Epithelial cell of proximal tubule (primary cell): ENCODE data around the gene PDE4A. TPM values are rescaled to one million over a fixed set of nuclear protein-coding genes. Genes with fewer than 3 reads are reported as not detected.

Experiments used
- DNase-seq: peaks from one replicate; pipeline ENCODE4 v3.0.0-alpha.2; 2011; ENCODE audit warnings: low read depth
- H3K4me3 ChIP-seq: 2 replicates; pipeline ENCODE4 v1.5.1; 2011; ENCODE audit warnings: low read depth, mild to moderate bottlenecking, low read length
- total RNA-seq: library from RNA; depleted of rRNA; stranded (reverse); fragments of >200 nt; gene quantifications from 2 replicates; pipeline ENCODE4 v1.2.3, GENCODE V29; 2015
- TF ChIP-seq, protein P1 (sequence below): conservative IDR thresholded peaks from 2 replicates; pipeline ENCODE4 v1.5.1; 2012; ENCODE audit warnings: low read depth, mild to moderate bottlenecking, low read length

PDE4A gene
- total RNA-seq, 1 donor from 2014 or later = 0.40 TPM

DNA sequence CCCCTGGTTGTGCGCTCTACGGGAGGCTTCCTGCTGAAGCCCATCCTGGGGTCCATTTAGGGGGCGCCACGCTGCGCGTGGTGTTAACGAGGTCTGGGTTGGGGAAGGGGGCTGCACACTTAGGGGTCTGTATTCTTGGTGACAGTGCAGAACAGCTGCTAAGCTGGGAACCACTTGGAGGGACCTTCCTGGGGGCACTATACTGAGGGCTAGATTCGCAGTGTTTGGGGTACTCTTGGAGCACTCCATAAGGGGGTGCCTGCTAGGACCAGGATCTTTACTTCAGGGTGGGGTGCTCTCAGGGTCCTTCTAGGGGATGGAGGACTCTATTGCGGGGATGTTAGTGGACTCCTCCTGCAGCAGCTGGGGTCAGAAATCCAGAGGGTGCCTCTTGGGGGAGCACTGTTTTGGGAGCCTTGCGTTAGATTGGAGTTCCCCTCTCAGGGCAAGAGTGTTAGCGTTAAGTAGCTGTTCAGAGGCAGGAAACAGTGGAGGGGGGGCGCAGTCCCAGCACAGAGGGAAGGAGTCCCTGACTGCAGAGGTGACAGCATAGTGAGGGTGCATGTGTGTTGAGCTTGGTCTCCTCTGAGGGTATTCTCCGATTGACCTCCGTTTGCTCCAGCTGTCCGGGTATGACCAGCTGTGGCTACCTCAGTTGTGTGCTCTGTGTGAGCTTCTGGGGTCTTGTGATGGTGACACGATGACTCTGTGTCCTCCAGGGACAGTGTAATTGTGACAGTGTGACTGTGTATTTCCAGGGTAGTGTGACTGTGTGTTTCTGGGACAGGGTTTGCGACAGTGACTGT is 1.1 kb downstream of the PDE4A start:
- TF ChIP-seq, protein P1, sequence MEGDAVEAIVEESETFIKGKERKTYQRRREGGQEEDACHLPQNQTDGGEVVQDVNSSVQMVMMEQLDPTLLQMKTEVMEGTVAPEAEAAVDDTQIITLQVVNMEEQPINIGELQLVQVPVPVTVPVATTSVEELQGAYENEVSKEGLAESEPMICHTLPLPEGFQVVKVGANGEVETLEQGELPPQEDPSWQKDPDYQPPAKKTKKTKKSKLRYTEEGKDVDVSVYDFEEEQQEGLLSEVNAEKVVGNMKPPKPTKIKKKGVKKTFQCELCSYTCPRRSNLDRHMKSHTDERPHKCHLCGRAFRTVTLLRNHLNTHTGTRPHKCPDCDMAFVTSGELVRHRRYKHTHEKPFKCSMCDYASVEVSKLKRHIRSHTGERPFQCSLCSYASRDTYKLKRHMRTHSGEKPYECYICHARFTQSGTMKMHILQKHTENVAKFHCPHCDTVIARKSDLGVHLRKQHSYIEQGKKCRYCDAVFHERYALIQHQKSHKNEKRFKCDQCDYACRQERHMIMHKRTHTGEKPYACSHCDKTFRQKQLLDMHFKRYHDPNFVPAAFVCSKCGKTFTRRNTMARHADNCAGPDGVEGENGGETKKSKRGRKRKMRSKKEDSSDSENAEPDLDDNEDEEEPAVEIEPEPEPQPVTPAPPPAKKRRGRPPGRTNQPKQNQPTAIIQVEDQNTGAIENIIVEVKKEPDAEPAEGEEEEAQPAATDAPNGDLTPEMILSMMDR = no peak
- no peak for DNase-seq
- H3K4me3 ChIP-seq = no peak overlapping the region

DNA sequence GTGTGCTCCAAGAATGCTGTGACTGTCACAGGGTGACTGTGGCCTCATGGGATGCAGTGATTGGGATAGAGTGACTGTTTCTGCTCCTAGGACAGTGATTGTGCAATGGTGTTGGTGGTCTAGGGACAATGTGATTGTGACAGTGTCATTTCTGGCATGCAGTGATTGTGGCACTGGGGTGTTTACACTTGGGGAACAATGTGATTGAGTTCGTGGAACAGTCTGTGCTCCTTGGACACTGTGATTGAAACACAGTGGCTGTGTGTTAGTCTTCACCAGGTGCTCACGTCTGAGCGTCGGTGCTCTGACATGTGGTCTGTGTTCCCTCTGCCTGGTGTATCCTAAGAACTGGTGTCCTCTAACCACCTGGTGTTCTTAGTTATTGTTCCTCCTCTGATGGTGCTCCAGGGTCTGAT is 1.7 kb downstream of the PDE4A start:
- TF ChIP-seq, protein P1 = no peak
- H3K4me3 ChIP-seq = no peak overlapping the region
- no peak for DNase-seq

DNA sequence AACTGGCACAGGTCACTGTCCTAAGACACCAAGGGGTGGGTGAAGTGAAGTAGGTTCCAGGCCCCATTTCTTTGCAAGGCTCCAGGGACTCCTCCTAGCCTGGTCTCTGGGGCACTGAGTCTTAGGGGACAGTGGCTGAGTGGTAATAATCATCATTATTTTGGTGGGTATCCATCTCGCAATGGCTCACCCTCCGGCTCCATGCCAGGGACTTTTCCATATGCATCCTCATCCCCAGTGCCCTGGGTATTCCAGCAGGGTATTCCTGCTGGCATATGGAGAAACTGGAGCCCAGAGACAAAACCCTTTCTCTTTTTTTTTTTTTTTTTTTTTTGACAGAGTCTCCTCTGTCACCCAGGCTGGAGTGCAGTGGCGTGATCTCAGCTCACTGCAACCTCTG is 2.5 kb downstream of the PDE4A start:
- DNase-seq = no peak
- no peak overlapping the region for H3K4me3 ChIP-seq
- TF ChIP-seq, protein P1 = no peak

DNA sequence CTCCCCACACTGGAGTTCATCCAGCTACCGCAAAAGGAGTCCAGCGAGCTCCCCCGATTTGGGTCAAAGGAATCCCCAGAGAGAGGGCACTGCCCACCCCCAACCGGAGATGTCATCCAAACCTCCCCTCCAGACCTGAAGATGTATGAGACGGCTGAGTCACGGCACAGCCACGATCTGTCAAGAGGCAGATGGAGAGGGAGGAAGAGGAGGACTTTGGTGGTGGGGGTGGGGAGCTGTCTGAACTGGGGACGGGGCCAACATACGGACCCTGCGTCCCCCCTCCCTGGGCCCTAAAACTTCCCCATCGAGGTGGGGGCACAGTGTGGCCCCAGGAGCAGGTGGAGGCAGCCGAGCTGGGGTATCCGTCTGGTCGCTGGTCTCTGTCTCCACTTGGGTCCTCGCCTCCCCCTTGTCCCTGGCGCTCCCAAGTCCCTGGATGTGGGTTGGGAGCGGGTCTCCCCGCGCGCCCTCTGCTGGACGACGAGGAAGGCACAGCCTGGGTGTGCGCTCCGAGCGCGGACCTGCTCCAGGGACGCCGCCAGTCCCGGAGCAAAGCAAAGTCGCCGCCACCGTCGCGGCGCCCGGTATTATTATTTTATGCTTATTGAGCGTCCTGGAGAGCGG is 3.8 kb downstream of the PDE4A start:
- TF ChIP-seq, protein P1 = peak; percentile 72
- no peak for DNase-seq
- peak overlapping the region; percentile 33 for H3K4me3 ChIP-seq

DNA sequence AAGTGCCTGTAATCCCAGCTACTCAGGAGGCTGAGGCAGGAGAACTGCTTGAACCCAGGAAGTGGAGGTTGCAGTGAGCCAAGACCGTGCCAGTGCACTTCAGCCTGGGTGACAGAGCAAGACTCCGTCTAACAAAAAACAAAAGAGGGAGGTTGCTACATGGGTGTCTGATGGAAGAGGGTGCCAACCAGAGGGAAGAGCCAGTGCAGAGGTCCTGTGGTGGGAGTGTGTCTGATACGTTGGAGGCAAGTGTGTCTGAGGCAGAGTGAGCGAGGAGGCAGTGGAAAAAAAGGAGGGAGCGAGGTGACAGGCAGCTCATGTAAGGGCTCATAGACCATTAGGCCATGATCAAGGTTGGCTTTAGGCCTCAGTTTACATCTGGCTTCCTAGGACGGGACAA is 6.8 kb downstream of the PDE4A start:
- TF ChIP-seq, protein P1 = no peak
- no peak overlapping the region for H3K4me3 ChIP-seq
- DNase-seq = no peak

DNA sequence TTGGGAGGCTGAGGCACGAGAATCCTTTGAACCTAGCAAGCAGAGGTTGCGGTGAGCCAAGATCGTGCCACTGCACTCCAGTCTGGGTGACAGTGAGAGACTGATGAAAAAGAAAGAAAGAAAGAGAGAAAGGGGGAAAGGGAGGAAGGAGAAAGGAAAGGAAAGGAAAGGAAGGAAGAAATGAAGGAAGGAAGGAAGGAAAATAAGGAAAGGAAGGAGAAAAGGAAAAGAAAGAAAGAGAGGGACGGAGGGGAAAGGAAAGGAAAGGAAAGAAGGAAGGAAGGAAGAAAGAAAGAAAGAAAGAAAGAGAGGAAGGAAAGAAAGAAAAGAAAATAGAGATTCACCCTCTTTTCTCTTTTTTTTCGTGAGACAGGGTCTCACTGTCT is 8.7 kb downstream of the PDE4A start:
- TF ChIP-seq, protein P1 = no peak
- no peak overlapping the region for H3K4me3 ChIP-seq
- DNase-seq = no peak
